ENCODE measurements around the gene TDRD9.

DNA sequence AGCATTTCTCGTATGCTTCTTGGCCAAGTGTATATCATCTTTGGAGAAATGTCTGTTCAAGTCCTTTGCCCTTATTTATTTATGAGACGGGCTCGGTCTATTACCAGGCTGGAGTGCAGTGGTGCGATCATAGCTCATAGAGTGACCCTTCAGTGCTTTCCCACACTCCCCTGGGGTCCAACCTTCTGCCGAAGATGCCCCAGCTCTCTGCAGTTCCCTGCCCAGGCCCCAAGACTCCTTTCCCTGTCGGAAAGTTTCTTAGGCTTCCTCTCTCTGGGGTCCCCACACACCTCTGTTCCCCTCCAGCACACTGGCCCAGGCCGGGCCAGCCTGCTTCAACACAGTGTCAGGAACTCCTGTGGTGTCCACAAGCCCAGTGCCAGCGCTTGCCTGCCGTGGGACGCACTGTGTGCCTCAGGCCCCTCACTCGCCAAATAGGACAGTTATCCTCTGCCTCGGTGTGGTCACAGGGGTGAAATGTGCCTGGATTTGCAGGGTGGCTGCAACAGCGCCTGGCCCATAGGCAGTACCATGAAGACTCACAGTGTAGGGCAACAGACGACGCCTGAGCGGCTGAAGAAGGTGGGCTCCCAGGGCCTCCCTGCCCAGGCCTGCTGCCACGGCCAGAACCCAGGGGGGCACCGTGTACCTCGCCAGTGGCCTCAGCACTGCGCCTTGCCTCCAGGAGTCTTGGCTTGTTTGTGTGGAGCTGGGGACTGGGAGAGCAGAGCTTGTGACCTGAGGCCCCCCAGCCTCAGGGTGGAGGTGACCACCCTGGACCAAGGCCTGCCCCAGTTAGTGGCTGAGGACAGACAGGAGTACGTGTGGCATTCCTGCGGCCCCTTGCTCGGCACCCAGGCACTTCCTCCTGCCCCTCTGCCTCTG, 152.4 kb downstream of the TDRD9 start:
- TF ChIP-seq POLR2AphosphoS5 (IDR thresholded peaks at IDR 0.05): no peak
- TF ChIP-seq, protein P1, sequence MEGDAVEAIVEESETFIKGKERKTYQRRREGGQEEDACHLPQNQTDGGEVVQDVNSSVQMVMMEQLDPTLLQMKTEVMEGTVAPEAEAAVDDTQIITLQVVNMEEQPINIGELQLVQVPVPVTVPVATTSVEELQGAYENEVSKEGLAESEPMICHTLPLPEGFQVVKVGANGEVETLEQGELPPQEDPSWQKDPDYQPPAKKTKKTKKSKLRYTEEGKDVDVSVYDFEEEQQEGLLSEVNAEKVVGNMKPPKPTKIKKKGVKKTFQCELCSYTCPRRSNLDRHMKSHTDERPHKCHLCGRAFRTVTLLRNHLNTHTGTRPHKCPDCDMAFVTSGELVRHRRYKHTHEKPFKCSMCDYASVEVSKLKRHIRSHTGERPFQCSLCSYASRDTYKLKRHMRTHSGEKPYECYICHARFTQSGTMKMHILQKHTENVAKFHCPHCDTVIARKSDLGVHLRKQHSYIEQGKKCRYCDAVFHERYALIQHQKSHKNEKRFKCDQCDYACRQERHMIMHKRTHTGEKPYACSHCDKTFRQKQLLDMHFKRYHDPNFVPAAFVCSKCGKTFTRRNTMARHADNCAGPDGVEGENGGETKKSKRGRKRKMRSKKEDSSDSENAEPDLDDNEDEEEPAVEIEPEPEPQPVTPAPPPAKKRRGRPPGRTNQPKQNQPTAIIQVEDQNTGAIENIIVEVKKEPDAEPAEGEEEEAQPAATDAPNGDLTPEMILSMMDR (IDR thresholded peaks at IDR 0.05): no peak
- no peak for TF ChIP-seq EP300 (IDR thresholded peaks at IDR 0.05)

All from stomach (tissue), 4 donors.